Measurements from ENCODE around the gene RAP1A.

The RAP1A gene

DNA sequence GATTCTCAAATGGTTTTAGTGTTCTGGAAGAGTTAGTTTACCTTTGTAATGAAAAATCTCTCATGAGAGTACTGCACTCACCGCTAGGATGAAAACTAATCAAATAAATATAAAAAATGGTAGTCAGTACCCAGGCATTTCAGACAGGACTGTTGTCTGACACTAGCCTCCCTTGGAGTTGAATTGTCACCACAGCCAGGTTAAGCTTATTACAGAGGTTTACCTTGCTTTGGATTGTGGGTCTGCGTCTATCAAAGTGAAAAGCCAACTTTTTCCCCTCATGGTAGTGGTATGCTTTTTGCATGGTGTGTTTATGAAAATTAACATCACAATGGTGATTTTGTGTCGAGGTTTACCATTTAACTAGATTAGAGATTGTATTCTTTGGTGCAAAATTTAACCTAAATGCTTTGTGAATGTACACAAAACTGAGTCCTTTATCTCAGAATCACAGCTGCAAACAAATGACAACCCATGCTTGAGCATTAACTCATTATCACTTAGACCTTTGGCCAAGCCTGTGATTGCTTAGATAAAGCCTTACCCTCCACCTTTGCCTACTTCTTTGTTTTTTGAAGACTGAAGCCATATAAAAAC lies 20.1 kb downstream of the RAP1A start:
- Histone ChIP-seq H4K20me1 (ENCODE audit: insufficient read depth, low read length) (peaks cover 14% of the 10 kb centered on the region; the same call in 1 of the 2 replicates), H2AFZ (ENCODE audit: low read depth, low read length) (no peak overlapping the region), H3K9me3 (ENCODE audit: insufficient read depth, low read length, severe bottlenecking) (no peaks in the 10 kb centered on the region), H3K4me2 (ENCODE audit: insufficient read depth, low read length) (no peak overlapping the region), H3K4me1 (ENCODE audit: insufficient read depth, low read length) (no peaks in the 10 kb centered on the region), H3K36me3 (ENCODE audit: insufficient read depth, low read length) (0 out of 2 replicates have a peak, but pooled peaks cover 5% of the 10 kb centered on the region), H3K79me2 (ENCODE audit: insufficient read depth, low read length) (peaks cover 85% of the 10 kb centered on the region), H3K27me3 (ENCODE audit: insufficient read depth, low read length, poor library complexity) (no peaks in the 10 kb centered on the region), H3K27ac (ENCODE audit: low read length) (no peak overlapping the region), H3K9ac (ENCODE audit: low read depth, low read length) (no peak overlapping the region), H3K4me3 (ENCODE audit: low read depth in 1 of 2, low read length in 2 of 2) (no peak overlapping the region)
- no peak for TF ChIP-seq EZH2 (IDR thresholded peaks at IDR 0.05; ENCODE audit: borderline replicate concordance, low read depth, low read length, severe bottlenecking)
- ATAC-seq (ENCODE audit: insufficient read depth, low read depth), result no peak
- no peak for DNase-seq

DNA sequence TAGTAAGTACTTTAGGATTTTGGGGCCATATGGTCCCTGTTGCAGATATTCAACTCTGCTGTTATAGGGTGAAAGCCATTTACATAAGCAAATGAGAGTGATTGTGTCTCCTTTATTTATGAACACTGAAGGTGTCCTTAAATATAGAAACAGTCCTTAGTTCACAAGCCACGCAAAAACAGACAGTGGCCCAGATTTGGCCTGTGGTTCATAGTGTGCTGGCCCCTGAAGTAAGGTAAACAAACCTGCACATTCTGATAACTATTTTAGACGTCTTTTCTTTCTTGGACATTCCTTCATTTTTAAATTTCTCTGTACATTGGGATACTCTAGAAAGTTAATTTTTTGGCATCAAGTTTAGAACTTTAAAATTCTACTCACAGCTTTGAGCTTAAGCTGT lies 23.5 kb downstream of the RAP1A start:
- no peak for DNase-seq
- Histone ChIP-seq H3K4me2 (ENCODE audit: insufficient read depth, low read length) (no peak overlapping the region), H3K4me1 (ENCODE audit: insufficient read depth, low read length) (no peaks in the 10 kb centered on the region), H4K20me1 (ENCODE audit: insufficient read depth, low read length) (peaks cover 20% of the 10 kb centered on the region), H3K9ac (ENCODE audit: low read depth, low read length) (no peak overlapping the region), H3K27ac (ENCODE audit: low read length) (no peak overlapping the region), H2AFZ (ENCODE audit: low read depth, low read length) (no peak overlapping the region), H3K27me3 (ENCODE audit: insufficient read depth, low read length, poor library complexity) (no peaks in the 10 kb centered on the region), H3K36me3 (ENCODE audit: insufficient read depth, low read length) (no peaks in the 10 kb centered on the region), H3K9me3 (ENCODE audit: insufficient read depth, low read length, severe bottlenecking) (no peaks in the 10 kb centered on the region), H3K4me3 (ENCODE audit: low read depth in 1 of 2, low read length in 2 of 2) (no peak overlapping the region), H3K79me2 (ENCODE audit: insufficient read depth, low read length) (peaks cover 85% of the 10 kb centered on the region)
- no peak for ATAC-seq (ENCODE audit: insufficient read depth, low read depth)
- TF ChIP-seq, protein P1, sequence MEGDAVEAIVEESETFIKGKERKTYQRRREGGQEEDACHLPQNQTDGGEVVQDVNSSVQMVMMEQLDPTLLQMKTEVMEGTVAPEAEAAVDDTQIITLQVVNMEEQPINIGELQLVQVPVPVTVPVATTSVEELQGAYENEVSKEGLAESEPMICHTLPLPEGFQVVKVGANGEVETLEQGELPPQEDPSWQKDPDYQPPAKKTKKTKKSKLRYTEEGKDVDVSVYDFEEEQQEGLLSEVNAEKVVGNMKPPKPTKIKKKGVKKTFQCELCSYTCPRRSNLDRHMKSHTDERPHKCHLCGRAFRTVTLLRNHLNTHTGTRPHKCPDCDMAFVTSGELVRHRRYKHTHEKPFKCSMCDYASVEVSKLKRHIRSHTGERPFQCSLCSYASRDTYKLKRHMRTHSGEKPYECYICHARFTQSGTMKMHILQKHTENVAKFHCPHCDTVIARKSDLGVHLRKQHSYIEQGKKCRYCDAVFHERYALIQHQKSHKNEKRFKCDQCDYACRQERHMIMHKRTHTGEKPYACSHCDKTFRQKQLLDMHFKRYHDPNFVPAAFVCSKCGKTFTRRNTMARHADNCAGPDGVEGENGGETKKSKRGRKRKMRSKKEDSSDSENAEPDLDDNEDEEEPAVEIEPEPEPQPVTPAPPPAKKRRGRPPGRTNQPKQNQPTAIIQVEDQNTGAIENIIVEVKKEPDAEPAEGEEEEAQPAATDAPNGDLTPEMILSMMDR (IDR thresholded peaks at IDR 0.05; ENCODE audit: borderline replicate concordance, extremely low read depth, low read length, poor library complexity, severe bottlenecking), result no peak
- no peak for TF ChIP-seq EZH2 (IDR thresholded peaks at IDR 0.05; ENCODE audit: borderline replicate concordance, low read depth, low read length, severe bottlenecking)

DNA sequence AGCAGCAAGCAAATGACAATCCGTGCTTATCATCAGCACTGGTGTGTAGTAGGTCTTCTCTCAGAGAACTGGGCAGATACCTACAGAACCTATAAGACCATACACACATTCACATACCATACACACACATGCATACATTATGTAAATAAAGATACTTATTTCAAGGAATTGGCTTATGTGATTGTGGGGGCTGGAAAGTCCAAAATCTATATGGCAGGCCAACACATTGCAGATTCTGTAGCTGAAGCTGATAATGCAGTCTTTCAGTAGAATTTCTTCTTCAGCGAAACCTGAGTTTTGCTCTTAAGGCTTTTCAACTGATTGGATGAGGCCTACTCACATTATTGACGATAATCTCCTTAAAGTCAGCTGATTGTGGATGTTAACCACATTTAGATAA lies 24.1 kb downstream of the RAP1A start:
- Histone ChIP-seq H3K9ac (ENCODE audit: low read depth, low read length) (no peak overlapping the region), H3K27ac (ENCODE audit: low read length) (no peak overlapping the region), H3K36me3 (ENCODE audit: insufficient read depth, low read length) (peaks cover 6% of the 10 kb centered on the region; the same call in 1 of the 2 replicates), H3K27me3 (ENCODE audit: insufficient read depth, low read length, poor library complexity) (no peaks in the 10 kb centered on the region), H2AFZ (ENCODE audit: low read depth, low read length) (no peak overlapping the region), H3K9me3 (ENCODE audit: insufficient read depth, low read length, severe bottlenecking) (no peaks in the 10 kb centered on the region), H4K20me1 (ENCODE audit: insufficient read depth, low read length) (peaks cover 21% of the 10 kb centered on the region), H3K4me3 (ENCODE audit: low read depth in 1 of 2, low read length in 2 of 2) (no peak overlapping the region), H3K79me2 (ENCODE audit: insufficient read depth, low read length) (peaks cover 85% of the 10 kb centered on the region), H3K4me2 (ENCODE audit: insufficient read depth, low read length) (no peak overlapping the region), H3K4me1 (ENCODE audit: insufficient read depth, low read length) (no peaks in the 10 kb centered on the region)
- TF ChIP-seq, protein P1 (IDR thresholded peaks at IDR 0.05; ENCODE audit: borderline replicate concordance, extremely low read depth, low read length, poor library complexity, severe bottlenecking), result no peak
- no peak for TF ChIP-seq EZH2 (IDR thresholded peaks at IDR 0.05; ENCODE audit: borderline replicate concordance, low read depth, low read length, severe bottlenecking)
- no peak for DNase-seq
- no peak for ATAC-seq (ENCODE audit: insufficient read depth, low read depth)

DNA sequence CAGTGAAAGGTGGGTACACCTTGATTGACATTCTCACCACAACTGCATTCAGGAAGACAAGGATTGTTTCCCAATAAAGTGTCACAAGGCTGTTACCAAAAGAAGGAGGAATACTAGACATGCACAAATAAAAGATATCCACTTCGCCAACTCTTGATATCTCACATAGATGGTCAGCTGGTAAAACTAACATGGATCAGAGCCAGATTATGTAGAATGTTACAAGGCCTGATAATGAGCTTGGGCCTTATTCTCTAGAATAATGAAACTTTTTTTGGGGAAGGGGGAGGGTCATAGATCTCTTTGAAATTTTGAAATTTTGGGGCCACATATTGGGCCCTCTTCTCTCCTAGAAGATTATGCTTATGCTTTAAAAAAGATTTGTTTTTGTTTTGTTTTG lies 24.9 kb downstream of the RAP1A start:
- Histone ChIP-seq H3K27me3 (ENCODE audit: insufficient read depth, low read length, poor library complexity) (no peaks in the 10 kb centered on the region), H3K4me1 (ENCODE audit: insufficient read depth, low read length) (no peaks in the 10 kb centered on the region), H4K20me1 (ENCODE audit: insufficient read depth, low read length) (peaks cover 28% of the 10 kb centered on the region), H3K4me3 (ENCODE audit: low read depth in 1 of 2, low read length in 2 of 2) (no peak overlapping the region), H2AFZ (ENCODE audit: low read depth, low read length) (no peak overlapping the region), H3K27ac (ENCODE audit: low read length) (no peak overlapping the region), H3K36me3 (ENCODE audit: insufficient read depth, low read length) (peaks cover 7% of the 10 kb centered on the region; the same call in 1 of the 2 replicates), H3K9me3 (ENCODE audit: insufficient read depth, low read length, severe bottlenecking) (no peaks in the 10 kb centered on the region), H3K4me2 (ENCODE audit: insufficient read depth, low read length) (no peak overlapping the region), H3K79me2 (ENCODE audit: insufficient read depth, low read length) (peaks cover 86% of the 10 kb centered on the region), H3K9ac (ENCODE audit: low read depth, low read length) (no peak overlapping the region)
- ATAC-seq (ENCODE audit: insufficient read depth, low read depth), result no peak
- DNase-seq, result no peak
- TF ChIP-seq, protein P1 (IDR thresholded peaks at IDR 0.05; ENCODE audit: borderline replicate concordance, extremely low read depth, low read length, poor library complexity, severe bottlenecking), result no peak
- TF ChIP-seq EZH2 (IDR thresholded peaks at IDR 0.05; ENCODE audit: borderline replicate concordance, low read depth, low read length, severe bottlenecking), result no peak

Measured in DND-41 (cell line).